Neuronal stem cell (in vitro differentiated cells): ENCODE results near the gene RASD2.
"Not testable (repeated sequence)": the region's sequence is repeated elsewhere in the genome, so short reads cannot be mapped to it uniquely, and the experiment has no call there.

ENCODE experiments used
- DNase-seq: peaks from one replicate; pipeline ENCODE4 v3.0.0-alpha.2; 2013; ENCODE audit warnings: low spot score
- H2AFZ ChIP-seq: one replicate; pipeline ENCODE4 v1.6.1; 2013; ENCODE audit warnings: mild to moderate bottlenecking, low read length, inconsistent platforms
- H2AK5ac ChIP-seq: 2 replicates; pipeline ENCODE4 v1.6.1; 2013; ENCODE audit warnings: low read depth, mild to moderate bottlenecking, inconsistent platforms, low read length, moderate library complexity, mixed read lengths
- H2BK120ac ChIP-seq: 2 replicates; pipeline ENCODE4 v1.6.1; 2013; ENCODE audit warnings: low read depth, mild to moderate bottlenecking, inconsistent platforms, low read length, moderate library complexity, mixed read lengths
- H2BK12ac ChIP-seq: one replicate; pipeline ENCODE4 v1.6.1; 2013; ENCODE audit warnings: low read length, inconsistent platforms
- H2BK15ac ChIP-seq: 2 replicates; pipeline ENCODE4 v1.6.1; 2013; ENCODE audit warnings: mild to moderate bottlenecking, low read length, inconsistent platforms, mixed read lengths
- H2BK5ac ChIP-seq: one replicate; pipeline ENCODE4 v1.6.1; 2013; ENCODE audit warnings: inconsistent platforms, mild to moderate bottlenecking, low read length, moderate library complexity
- H3K14ac ChIP-seq: one replicate; pipeline ENCODE4 v1.6.1; 2013; ENCODE audit warnings: low read length, inconsistent platforms
- H3K18ac ChIP-seq: 2 replicates; pipeline ENCODE4 v1.6.1; 2013; ENCODE audit warnings: low read length, inconsistent platforms
- H3K23ac ChIP-seq: 2 replicates; pipeline ENCODE4 v1.6.1; 2013; ENCODE audit warnings: low read depth, mild to moderate bottlenecking, mixed read lengths, low read length, inconsistent platforms; ENCODE audit not compliant: poor library complexity
- H3K27ac ChIP-seq: replicated peaks from 3 replicates; pipeline ENCODE4 v1.5.1; 2013; ENCODE audit warnings: low read length, inconsistent platforms
- H3K27me3 ChIP-seq, 3 experiments: 2 replicates each; pipeline ENCODE4 v1.6.1; 2013; ENCODE audit warnings: low read length in 3 of 3, mild to moderate bottlenecking in 2 of 3, inconsistent platforms in 1 of 3, low read depth in 1 of 3, mixed read lengths in 1 of 3, moderate library complexity in 1 of 3; ENCODE audit not compliant: control insufficient read depth in 3 of 3, insufficient read depth in 3 of 3
- H3K36me3 ChIP-seq, 2 donors: replicated peaks in 1 of 2; 2 replicates each; pipeline ENCODE4 v1.6.1; 2013; ENCODE audit warnings: low read length in 2 of 2; ENCODE audit not compliant: control insufficient read depth in 2 of 2, insufficient read depth in 2 of 2
- H3K4ac ChIP-seq: 2 replicates; pipeline ENCODE4 v1.6.1; 2013; ENCODE audit warnings: inconsistent platforms, mild to moderate bottlenecking, low read length, moderate library complexity
- H3K4me1 ChIP-seq, 2 donors: 1 replicate in 1 of 2; 2 replicates in 1 of 2; pipeline ENCODE4 v1.6.1; 2013; ENCODE audit warnings: low read length in 2 of 2, low read depth in 1 of 2; ENCODE audit not compliant: control insufficient read depth in 2 of 2, insufficient read depth in 1 of 2
- H3K4me2 ChIP-seq: one replicate; pipeline ENCODE4 v1.6.1; 2013; ENCODE audit warnings: mild to moderate bottlenecking, low read length, inconsistent platforms; ENCODE audit not compliant: insufficient read depth, poor library complexity, severe bottlenecking
- H3K4me3 ChIP-seq, 2 donors: 2 replicates each; pipeline ENCODE4 v1.5.1; 2013; ENCODE audit warnings: low read length in 2 of 2, mild to moderate bottlenecking in 2 of 2, inconsistent platforms in 1 of 2, moderate library complexity in 1 of 2
- H3K79me1 ChIP-seq: one replicate; pipeline ENCODE4 v1.6.1; 2013; ENCODE audit warnings: low read depth, mild to moderate bottlenecking, inconsistent platforms, low read length, moderate library complexity
- H3K9ac ChIP-seq: one replicate; pipeline ENCODE4 v1.6.1; 2013; ENCODE audit warnings: mild to moderate bottlenecking, low read depth, low read length, inconsistent platforms; ENCODE audit not compliant: poor library complexity
- H3K9me3 ChIP-seq, 2 donors: replicated peaks in 1 of 2; 2 replicates each; pipeline versions ENCODE3 to v1.6.1; 2013; ENCODE audit warnings: low read length in 2 of 2, mild to moderate bottlenecking in 2 of 2, inconsistent platforms in 1 of 2, low read depth in 1 of 2, mixed read lengths in 1 of 2, moderate library complexity in 1 of 2; ENCODE audit not compliant: control insufficient read depth in 2 of 2, insufficient read depth in 1 of 2
- H4K8ac ChIP-seq: one replicate; pipeline ENCODE4 v1.6.1; 2013; ENCODE audit warnings: low read depth, mild to moderate bottlenecking, inconsistent platforms, low read length, moderate library complexity
- H4K91ac ChIP-seq: one replicate; pipeline ENCODE4 v1.6.1; 2013; ENCODE audit warnings: low read length, low read depth, mild to moderate bottlenecking, inconsistent platforms; ENCODE audit not compliant: poor library complexity
- WGBS, 2 donors: extraction: QIAGEN DNeasy Blood & Tissue Kit; methylation state at CpG; one replicate each; pipeline ENCODE4 v1.1.7; 2013; ENCODE audit warnings: missing lambda C conversion rate in 2 of 2, mixed read lengths in 1 of 2; ENCODE audit not compliant: insufficient read length in 2 of 2, insufficient replicate concordance in 1 of 2; ENCODE audit errors: extremely low coverage in 2 of 2; 5-methylcytosine and 5-hydroxymethylcytosine counted together

RASD2 gene

GRCh38 chr22:35493074-35493473 is 47.6 kb upstream of the RASD2 start:
- H3K79me1 ChIP-seq = no peaks in the 10 kb centered on the region
- no CpG with 5 or more reads among the region's 5 CpGs for WGBS, 2 donors

DNA sequence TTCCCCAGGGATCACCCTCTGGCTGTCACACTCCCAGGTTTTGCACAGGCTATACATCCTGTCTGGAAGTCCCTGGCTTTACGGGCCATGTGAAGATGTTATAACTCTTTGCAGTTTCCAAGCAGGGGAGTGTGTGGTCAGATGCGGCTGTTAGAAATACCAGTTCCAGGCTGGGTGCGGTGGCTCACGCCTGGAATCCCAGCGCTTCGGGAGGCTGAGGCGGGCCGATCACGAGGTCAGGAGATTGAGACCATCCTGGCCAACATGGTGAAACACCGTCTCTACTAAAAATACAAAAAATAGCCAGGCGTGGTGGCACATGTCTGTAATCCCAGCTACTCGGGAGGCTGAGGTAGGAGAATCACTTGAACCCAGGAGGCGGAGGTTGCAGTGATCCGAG is 44.9 kb upstream of the RASD2 start:
- not testable (repeated sequence) for H3K4me3 ChIP-seq, H3K36me3 ChIP-seq, H3K79me1 ChIP-seq, H3K18ac ChIP-seq, H3K9me3 ChIP-seq, H2AK5ac ChIP-seq, H2BK5ac ChIP-seq, H4K91ac ChIP-seq, H3K27me3 ChIP-seq, H3K4ac ChIP-seq, H3K14ac ChIP-seq, H2BK15ac ChIP-seq, H3K4me2 ChIP-seq, H3K23ac ChIP-seq, H3K9ac ChIP-seq, H2AFZ ChIP-seq, H3K4me1 ChIP-seq, H4K8ac ChIP-seq, DNase-seq, H3K27ac ChIP-seq, H2BK12ac ChIP-seq, H2BK120ac ChIP-seq
- no CpG with 5 or more reads among the region's 14 CpGs for WGBS, 2 donors

More at GRCh38 chr22:35493074-35493473, 47.6 kb upstream of the RASD2 start:
- Histone ChIP-seq H3K14ac (no peak overlapping the region), H2AK5ac (no peak overlapping the region), H2BK5ac (no peak overlapping the region), H4K8ac (no peak overlapping the region), H2BK15ac (no peak overlapping the region), H3K9me3 (no peaks in the 10 kb centered on the region), H3K23ac (no peak overlapping the region), H3K36me3 (no peaks in the 10 kb centered on the region), H3K4me2 (no peak overlapping the region), H3K27ac (no peak overlapping the region), H3K27me3 (peaks cover 0 to 25% (median 2%) of the 10 kb centered on the region in 3 experiments), H4K91ac (no peak overlapping the region), H3K18ac (no peak overlapping the region), H3K4me1 (no peaks in the 10 kb centered on the region), H3K4me3 (no peak overlapping the region), H3K9ac (no peak overlapping the region), H2AFZ (no peak overlapping the region), H3K4ac (no peak overlapping the region), H2BK12ac (no peak overlapping the region), H2BK120ac (no peak overlapping the region)
- no peak for DNase-seq

DNA sequence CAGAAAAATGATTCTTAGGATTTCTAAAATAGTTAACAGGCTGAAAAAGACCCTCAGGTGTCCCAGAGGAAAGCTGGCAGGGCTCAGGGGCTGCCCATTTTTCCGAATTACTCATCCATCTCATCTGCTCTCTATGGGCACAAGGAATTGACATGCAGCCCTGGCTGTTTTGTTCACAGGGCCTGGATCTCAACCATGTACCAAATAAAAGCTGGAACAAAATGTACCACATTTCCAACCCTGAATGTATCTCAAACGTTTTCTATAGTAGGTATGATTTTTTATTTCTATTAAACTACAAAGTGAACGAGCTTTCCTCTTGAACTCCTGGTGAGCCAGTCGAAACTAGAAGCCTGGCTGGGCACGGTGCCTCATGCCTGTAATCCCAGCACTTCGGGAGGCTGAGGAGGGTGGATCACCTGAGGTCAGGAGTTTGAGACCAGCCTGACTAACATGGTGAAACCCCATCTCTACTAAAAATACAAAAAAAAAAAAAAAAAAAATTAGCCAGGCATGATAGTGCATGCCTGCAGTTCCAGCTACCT is 43.8 kb upstream of the RASD2 start:
- Histone ChIP-seq H3K4me3 (no peak overlapping the region), H3K27me3 (peaks cover 0 to 9% (median 2%) of the 10 kb centered on the region in 3 experiments), H2BK5ac (no peak overlapping the region), H2BK120ac (no peak overlapping the region), H3K27ac (no peak overlapping the region), H3K4me1 (no peaks in the 10 kb centered on the region), H4K8ac (no peak overlapping the region), H3K14ac (no peak overlapping the region), H4K91ac (no peak overlapping the region), H3K79me1 (no peaks in the 10 kb centered on the region), H2BK15ac (no peak overlapping the region), H3K4ac (no peak overlapping the region), H3K36me3 (no peaks in the 10 kb centered on the region), H2BK12ac (no peak overlapping the region), H3K4me2 (no peak overlapping the region), H3K9me3 (no peaks in the 10 kb centered on the region), H2AFZ (no peak overlapping the region), H3K18ac (no peak overlapping the region), H2AK5ac (no peak overlapping the region), H3K9ac (no peak overlapping the region), H3K23ac (no peak overlapping the region)
- no peak for DNase-seq
- WGBS, 2 donors = no CpG with 5 or more reads among the region's 6 CpGs

DNA sequence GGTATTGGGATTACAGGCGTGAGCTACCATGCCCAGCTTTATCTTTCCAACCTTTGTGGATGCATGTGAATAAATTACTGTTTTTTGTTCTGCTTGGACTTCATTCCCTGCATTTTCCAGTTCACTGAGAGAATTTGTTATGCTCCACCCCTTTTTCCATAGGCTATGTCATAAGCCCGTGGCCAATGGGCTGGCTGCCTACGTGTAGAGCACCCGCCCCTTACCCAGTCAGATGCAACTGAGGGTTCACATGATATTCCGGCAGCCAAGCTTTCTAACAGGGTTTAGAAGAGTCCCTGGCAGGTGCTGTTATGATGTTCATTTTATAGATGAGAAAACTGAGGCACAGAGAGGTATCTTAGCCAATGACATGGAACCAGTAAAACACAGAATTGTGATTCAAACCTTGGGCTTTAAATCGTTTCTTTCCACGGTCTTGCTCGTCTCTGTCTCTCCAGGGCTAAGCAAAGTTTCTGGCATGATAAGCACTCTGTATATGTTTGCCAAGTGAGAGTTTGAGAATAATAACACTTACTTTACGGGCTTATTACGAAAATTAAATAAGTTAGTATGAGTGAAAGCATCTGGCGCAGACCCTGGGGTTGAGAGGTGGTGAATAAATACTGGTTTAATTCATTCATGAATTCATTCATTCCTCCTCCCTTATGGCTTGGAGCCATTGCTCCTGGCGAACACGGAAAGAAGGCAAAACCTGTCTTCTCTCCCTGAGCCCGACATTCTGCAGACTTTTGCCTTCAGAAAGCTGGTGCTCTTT is 42.4 kb upstream of the RASD2 start:
- no peak overlapping the region for H2BK12ac ChIP-seq
- no peaks in the 10 kb centered on the region for H3K4me1 ChIP-seq
- peaks cover 0 to 10% (median 2%) of the 10 kb centered on the region in 3 experiments for H3K27me3 ChIP-seq
- no peak overlapping the region for H2AFZ ChIP-seq
- H4K91ac ChIP-seq = no peak overlapping the region
- H3K4me3 ChIP-seq = no peak overlapping the region
- no peak overlapping the region for H3K4ac ChIP-seq
- no peak overlapping the region for H2BK120ac ChIP-seq
- H3K14ac ChIP-seq = no peak overlapping the region
- H3K79me1 ChIP-seq = no peaks in the 10 kb centered on the region
- no peak overlapping the region for H3K9ac ChIP-seq
- no peaks in the 10 kb centered on the region for H3K36me3 ChIP-seq
- no peak overlapping the region for H3K4me2 ChIP-seq
- no peak overlapping the region for H4K8ac ChIP-seq
- no peak overlapping the region for H2BK15ac ChIP-seq
- WGBS, 2 donors = no CpG with 5 or more reads among the region's 14 CpGs
- no peak overlapping the region for H2AK5ac ChIP-seq
- no peak overlapping the region for H2BK5ac ChIP-seq
- H3K27ac ChIP-seq = no peak overlapping the region
- H3K18ac ChIP-seq = no peak overlapping the region
- no peak overlapping the region for H3K23ac ChIP-seq
- no peak for DNase-seq
- H3K9me3 ChIP-seq = no peaks in the 10 kb centered on the region
